IPS DF 4.7 (cell line): ENCODE data around the gene AKAP13.

Experiments
- DNase-seq: peaks from one replicate; pipeline ENCODE4 v3.0.0-alpha.2; 2013; ENCODE audit warnings: low spot score; ENCODE audit errors: extremely low read depth

AKAP13 gene

DNA sequence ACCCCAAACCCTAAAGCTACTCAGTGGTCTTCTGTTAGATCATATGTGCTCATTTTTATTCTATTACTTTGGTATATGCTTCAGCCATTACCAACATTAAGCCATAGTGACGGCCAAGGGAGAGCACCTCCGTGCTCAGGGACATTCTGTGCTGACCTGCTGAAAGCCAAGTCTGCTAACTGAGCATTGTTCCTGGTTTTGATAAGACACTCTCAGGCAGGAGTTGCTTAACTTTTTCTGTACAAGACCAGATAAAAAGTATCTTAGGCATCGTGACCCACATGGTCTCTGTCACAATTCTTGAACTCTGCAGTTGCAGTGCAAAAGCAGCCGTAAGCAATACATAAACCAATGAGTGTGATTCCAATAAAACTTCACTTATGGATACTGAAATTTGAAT lies 313.7 kb downstream of the AKAP13 start:
- DNase-seq = no peak

DNA sequence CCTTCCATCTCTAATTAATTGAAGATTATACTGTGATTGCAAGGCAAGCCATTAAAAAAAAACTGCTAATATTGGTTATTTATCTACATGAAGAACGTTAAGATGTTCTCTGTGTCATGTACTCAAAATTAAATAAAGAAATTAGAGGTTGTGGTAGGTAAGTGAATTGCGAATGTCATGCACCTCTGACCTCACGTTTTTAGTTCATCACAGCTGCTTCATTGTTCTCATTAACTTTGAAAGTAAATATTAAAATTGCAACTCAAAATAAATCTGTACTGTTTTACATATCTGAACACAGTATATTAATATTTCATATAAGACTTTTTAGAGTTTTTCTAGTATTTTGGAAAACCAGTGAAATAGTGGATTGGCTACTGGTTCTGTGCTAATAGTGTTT lies 320.4 kb downstream of the AKAP13 start:
- no peak for DNase-seq

DNA sequence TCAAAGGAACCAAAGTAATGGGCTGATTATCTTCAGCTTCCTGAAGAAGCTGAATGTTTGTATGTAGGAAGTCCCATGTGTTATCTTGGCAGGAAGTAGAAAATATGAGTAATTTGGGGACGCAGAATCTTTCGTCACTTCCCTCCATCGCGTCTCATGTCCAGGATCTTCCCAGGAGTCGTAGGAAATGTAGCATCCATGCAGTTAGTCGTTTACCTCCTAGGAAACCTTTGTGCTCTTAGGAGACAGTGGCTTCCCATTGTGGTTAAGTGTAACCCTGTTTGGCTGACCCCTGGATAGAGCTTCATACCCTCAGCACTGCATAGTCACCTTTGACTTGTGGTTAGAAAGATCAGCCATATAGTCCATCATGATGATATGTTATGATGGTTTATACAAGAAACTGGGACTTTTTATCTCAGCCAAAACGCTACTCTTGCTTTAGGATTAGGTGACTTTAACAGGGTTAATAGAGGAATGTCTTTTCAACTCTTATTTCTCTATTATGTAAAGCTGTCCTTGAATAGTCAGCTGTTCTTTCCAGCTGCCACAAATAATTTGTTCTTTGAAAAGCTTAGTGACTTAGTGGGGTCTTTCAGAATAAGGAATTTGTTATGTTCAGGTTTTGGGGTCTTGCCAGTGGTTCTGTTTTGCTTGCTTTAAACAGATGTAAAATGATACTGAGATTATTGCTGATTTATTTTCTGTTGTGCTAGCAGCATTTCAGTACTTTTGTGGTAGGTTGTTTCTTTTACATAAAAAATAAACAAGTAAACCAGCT lies 322.1 kb downstream of the AKAP13 start:
- DNase-seq = no peak

DNA sequence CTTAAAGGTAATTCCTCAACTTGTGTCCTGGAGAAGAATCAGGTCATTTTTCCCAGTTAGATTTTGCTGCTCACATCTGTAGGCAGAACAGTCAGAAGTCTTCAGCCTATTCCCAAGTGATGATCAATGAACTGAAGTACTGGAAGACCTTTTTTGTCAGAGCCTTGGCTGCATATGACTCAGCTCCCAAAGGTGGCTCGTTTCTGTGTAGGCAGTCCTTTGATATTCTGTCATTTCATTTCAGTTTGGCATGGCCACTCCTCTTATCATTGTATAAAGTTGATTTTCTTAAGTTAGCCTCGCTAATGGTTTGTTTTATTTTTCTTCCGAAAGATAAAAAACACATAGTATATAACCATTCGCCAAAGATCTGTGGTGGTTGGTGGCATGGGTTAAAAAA lies 323.7 kb downstream of the AKAP13 start:
- no peak for DNase-seq

DNA sequence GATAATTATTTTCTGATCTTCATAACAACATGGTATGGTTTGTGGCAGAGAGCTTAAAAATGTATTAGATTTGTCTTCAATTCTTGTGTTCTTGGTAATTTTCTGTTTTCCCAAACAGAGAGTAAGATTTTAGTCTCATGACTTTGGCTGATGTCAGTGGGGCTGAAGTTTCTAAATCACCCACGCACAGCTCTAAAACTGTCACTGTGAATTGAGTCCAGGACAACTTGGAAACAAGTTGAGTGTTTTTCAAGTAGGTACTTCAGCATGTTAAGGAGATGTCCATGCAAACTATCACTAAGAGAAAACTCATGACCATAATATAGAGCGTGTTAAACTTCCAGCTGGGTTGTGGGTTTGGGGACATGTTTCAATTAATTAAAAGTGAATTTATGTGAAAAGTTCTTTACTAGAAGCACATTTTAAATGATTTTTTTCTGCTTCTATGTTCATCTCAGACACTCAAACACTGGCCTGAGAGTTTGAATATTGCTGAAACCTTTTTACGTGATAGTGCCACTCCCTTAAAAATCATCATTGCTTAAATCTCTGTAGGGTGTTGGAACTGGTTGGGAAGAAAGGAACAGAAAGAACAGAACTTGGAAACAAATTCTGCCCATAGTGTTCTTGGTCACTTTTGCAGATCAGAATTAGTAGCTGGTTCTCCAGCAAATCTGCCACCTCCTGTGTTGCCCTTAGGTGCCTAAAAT lies 324.5 kb downstream of the AKAP13 start:
- no peak for DNase-seq

DNA sequence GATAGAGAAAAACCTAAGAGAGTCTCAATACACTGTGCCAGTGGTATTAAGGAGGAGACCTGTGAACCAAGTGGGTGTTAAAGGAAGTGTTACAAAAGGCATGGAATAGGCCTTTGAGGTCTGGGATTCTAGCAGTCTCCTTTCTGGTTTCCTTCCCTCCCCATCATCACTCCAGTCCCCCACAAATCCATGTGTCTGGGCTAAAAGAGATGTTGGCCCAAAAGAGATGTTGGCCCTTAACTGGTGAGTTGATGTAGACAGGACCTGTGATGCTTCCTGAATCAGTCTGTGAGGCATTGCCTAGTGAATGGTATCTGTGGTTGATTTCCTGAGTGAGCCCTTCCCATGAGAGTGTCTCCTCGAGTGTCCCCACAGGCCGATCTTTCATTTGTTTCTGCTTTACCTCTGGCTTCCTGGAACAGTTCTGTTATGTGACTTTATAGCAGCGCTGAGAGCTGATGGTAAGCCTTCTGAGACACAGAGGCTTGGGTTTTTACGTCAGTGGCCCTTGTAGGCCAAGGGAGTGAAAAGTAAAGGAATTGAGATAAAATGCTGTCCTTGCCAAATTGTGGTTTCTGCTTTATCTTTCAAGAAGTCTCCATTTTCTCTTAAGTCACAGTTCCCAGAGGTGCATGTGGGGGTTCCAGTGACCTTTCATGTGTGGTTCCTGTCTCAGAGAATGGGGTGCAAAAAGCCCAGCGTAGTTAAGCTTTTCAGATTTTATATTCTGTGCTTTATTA lies 326.5 kb downstream of the AKAP13 start:
- no peak for DNase-seq

DNA sequence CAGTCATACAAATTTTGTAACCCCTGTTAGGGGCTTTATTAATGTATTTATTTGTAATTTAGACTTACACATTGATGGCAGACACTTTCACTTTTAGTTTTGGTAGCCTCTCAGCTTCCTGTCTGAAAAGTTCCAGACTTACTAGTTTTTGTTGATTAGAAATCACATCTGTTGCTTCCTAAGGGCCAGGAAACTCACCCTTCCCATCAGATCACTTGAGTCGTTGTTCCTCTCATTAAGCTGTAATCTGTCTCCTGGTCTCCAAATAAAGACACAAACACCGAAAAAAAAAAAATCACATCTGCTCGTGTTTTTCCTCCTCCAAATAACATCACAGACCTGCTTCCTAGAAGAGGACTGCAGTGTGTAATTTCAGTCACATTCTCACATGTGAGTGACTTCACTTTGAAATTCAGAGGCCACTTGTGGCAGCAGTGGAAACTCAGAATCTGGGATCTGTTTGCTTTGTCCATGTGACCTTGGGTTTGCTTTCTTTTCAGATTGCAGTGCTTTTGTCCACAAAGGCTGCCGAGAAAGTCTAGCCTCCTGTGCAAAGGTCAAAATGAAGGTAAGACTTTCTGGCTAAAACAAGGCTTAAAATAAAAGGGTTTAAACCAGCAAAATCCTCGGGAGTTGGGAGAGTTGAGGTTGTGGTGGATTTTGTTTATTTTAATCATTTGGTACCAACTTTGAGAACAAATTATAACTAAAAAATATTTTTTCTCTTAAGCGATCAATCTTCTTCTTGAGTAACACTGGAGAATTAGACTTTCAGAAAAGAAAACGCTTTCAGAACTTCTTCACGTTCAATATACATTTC lies 327.3 kb downstream of the AKAP13 start:
- no peak for DNase-seq

DNA sequence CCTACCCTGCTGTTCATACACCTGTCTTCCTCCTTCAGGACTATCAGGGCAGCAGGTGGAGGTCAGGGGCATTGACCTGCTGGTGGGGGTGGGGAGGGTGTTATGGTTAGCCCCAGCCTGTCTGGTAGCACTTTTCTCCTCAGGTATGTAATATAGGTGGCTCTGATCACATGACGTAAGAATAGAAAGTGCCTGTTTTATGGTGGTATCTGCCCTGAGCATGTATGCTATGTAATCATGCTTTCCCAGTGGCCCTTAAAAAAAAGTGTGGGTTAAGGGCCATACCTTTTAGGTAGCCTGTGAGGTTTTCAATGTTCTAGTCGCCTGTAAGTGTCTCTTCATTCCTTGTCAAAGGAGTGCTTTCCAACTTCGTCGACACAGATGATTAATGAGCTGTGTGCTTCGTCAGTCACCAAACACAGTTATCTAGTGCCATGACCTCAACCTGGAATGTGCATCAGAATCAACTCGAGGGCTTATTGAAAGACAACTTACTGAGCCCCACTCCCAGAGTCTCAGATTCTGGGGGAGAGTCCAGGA lies 328.1 kb downstream of the AKAP13 start:
- no peak for DNase-seq

DNA sequence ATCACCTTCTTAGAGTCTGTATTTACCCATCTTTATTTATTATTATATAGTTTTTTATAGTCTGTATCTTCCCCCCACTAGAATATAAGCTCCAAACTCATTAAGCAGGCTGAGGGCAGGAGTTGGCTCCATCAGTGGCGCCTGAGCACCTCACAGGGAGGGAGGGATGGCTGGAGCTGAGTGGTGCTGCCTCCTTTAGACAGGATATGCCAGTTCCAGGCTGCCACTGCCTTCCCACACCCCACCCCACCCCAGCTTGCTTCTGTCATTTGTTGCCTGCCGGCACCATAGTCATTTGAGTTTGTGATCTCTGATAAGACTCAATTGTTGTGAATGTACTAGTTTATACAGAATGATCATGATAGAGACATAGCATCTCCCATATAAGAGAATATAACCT lies 328.8 kb downstream of the AKAP13 start:
- no peak for DNase-seq

DNA sequence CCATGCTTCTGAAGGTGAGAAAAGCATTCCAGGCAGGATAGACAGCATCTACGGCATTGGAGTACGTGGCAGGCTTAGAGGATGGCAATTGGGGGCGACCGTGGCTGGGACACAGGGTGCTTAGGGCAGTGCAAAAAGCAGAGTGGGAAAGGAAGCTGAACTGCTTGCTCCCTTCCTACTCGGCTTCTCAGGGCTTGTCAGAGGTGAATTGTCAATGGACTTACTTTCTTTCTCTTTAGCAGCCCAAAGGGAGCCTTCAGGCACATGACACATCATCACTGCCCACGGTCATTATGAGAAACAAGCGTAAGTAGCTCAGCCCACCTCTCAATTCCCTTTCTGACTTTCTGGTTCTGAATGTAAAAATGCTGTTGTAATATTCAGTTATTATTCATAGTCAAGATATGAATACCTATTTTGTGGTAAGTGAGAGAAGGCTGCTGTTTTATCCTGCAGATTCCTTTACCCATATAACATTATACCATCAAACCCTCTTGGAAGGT lies 330.0 kb downstream of the AKAP13 start:
- no peak for DNase-seq

DNA sequence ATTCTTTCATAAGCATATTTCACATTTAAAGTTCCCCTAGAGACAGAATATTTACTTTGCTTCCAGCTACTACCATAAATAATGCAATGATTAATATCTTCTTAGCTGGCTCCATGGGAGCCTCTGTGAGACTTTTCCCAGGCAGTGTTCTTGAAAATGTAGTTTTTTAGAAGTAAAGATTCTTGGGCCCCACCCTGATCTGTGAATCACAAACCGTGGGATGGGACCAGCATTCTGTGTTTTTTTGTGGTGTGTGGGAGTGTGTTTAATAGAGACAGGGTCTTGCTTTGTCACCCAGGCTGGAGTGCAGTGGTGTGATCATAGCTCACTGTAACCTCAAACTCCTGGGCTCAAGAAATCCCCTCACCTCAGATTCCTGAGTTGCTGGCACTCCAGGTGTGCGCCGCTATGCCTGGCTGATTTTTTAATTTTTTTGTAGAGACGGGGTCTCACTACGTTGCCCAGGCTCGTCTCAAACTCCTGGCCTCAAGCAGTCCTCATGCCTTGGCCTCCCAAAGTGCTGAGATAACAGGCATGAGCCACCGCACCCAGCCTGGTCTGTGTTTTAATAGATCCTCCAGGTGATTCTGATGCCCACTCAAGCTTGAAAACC lies 331.3 kb downstream of the AKAP13 start:
- DNase-seq = no peak

DNA sequence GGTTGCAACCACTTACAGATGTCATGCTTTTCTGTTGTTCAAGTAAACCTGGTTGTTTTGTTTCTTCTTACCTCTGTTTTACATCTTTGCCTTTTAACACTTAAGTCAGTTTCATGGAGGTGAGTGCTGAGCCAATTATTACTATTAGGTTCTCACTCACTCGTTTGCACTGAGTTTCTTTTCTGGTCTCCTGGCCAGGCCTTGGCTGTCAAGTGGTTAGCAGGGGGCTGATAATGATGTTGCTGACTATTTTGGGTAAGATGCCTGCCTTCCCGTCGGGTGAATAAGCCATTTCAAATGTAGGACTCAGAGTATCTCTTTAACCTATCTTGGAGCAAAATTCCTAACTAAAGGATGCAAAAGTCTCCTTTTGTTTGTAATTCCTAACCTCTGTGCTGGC lies 335.9 kb downstream of the AKAP13 start:
- DNase-seq = no peak

DNA sequence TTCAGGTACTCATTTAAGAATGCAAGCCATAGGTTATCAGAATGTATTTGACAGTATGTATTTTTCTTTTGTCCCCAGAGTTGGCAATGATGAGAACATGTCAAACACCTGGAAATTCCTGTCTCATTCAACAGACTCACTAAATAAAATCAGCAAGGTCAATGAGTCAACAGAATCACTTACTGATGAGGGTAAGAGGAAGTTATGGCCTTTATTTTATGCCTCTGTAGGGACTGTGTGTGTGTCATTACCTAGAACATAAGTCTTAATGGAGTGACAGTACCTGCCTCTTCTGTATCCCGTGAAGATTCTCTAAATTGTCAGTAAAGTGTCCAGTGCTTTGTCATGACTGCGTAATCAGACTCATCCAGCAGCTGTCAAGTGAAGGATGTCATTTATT lies 336.8 kb downstream of the AKAP13 start:
- DNase-seq = no peak

DNA sequence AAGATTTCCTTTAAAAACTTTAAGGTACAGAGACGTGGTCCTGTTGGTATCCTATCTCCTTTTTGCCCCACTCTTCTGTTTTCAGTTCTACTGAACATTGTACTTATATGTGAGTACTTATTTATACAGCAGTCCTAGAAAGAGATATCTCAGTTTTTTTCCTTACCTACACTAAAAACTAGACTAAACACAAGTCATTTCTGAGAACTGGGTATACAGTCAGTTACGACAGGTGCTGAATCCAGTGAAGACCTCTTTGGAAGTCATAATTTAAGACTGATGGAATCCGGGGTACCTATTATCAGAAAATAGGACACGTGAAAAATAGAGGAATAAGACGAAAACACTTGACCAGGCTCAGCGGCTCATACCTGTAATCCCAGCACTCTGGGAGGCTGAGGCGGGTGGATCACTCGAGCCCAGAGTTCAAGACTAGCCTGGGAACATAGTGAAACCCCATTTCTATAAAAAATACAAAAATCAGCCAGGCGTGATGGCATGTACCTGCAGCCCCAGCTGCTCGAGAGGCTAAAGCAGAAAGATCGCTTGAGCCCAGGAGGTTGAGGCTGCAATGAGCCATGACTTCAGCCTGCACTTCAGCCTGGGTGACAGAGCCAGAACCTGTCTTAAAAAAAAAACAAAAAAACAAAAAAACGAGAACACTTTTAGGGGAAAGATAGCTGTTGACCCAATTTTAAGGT lies 338.0 kb downstream of the AKAP13 start:
- no peak for DNase-seq

DNA sequence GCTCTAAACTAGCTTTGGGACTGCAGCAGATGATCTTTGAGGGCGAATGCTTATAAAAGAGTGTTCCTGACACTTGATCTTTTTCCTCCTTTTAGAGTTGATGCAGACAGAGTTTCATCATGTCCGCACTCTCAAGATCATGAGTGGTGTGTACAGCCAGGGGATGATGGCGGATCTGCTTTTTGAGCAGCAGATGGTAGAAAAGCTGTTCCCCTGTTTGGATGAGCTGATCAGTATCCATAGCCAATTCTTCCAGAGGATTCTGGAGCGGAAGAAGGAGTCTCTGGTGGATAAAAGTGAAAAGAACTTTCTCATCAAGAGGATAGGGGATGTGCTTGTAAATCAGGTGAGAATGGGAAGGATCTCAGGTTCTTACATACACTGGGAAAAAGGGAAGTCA lies 338.6 kb downstream of the AKAP13 start:
- DNase-seq = no peak

DNA sequence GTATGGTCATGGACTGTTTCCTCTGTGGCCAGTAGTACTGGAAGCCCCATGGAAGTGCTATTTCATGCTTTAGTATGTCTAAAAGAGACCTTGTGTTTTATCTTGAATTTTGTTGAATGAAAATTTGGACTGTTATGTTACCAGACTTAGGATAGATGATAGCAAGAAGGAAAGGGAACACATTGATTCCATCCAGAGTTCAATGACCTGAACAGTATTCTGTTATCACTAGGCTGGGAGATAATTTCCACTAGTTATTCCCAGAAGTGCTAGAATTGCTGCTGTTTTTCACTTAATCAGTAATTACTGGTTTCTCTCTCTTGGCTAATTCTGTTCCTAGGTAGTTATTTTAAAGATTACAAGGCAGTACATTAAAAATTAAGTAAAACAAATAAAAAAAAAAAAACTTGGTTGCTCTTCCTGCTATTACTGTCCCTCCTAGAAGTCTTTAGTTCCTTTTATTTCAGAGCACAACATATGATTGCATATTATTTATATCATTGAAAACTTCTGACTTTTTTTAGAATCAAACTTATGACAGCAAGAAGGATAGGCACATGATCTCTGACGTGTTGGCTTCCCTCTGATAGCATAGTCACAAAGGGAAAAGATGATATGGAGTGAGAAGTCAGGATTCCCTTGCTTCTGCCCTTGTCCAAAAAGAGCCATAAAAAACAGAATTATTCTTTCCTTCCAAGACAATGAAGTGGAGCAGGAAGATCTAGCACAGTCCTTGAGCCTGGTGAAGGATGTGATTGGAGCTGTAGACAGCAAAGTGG lies 342.2 kb downstream of the AKAP13 start:
- no peak for DNase-seq

DNA sequence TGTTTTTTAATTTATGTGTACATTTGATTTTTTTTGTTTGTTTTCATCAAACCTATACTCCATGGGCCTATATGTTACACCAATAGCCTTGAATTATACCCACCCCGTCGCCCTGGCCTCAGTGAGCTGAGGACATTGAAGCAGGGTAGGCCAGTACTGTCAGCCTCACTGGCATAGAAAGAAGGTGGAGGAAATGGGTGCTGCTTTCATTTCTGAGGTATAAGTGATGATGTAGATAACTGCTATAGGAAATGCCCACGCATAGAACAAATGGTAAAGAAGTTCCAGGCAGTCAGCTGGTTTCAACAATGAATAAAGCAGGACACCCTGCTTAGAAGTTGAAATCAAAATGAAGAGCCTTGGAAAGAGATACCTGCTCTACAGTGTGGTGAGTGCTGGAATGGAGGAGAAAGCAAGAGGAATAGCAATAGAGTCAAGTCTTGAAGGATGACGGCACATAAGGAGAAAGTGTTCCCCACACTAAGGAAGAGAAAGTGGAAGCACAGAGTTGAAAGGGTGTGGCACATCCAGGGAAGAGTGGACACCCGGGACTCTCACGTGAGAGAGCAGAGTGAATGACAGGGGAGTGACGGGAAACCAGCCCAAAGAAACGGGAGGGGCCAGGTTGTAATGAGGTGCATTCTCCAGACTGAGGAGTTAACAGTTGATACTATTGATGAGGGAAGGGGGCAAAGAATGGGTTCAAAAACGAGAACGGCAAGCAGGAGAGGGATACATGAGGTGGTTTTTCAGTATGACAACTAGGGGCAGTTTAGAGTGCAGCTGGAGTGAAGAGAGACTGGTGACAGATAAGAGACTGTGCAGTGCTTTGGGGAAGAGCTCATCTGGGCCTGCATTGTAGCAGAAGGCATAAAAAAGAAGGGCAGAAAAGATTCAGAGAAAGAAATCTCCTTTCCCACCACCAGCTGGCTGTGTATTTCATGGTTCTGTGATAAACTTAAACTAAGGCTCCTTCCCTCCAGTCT lies 343.9 kb downstream of the AKAP13 start:
- no peak for DNase-seq

DNA sequence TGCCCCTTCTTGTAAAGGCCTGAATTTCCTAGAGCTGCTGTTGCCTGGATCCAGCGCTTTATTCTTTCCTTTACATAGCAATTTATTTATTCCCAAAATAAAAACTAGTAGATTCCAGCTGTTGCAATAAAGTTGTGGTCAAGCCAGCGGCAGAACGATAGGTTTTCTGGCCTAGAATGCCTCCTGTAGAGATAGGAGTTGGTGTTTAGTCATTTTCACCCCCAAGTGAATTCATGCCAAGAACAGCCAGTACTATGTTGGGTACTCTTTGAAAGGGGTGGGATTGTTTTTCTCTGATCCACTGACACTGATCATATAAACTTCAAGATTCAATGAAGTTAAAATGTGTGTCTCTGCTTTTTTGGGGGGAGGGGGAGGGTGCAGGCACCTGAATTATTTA lies 344.6 kb downstream of the AKAP13 start:
- DNase-seq = no peak
